SJSA1 (cell line): ENCODE measurements around the gene RAD51C. TPM values are rescaled to one million over a fixed set of nuclear protein-coding genes. Genes with fewer than 3 reads are reported as not detected.
"Not testable (repeated sequence)": the region's sequence is repeated elsewhere in the genome, so short reads cannot be mapped to it uniquely, and the experiment has no call there.

ENCODE experiments used
- DNase-seq, 2 experiments: peaks; one replicate each; pipeline ENCODE4 v3.0.0-alpha.2; 2015 to 2020; ENCODE audit warnings: low spot score in 2 of 2, low read depth in 1 of 2
- H3K27ac ChIP-seq: fragments of 250-450 bp; sonication (Bioruptor Pico); 2 replicates; pipeline ENCODE4 v1.5.1; 2020; ENCODE audit warnings: mild to moderate bottlenecking, moderate library complexity
- H3K27me3 ChIP-seq: fragments of 250-450 bp; sonication (Bioruptor Pico); replicated peaks from 2 replicates; pipeline ENCODE4 v1.5.1; 2020; ENCODE audit warnings: mild to moderate bottlenecking, moderate library complexity
- H3K36me3 ChIP-seq: fragments of 250-450 bp; sonication (Bioruptor Pico); 2 replicates; pipeline ENCODE4 v1.5.1; 2020; ENCODE audit warnings: mild to moderate bottlenecking
- H3K4me1 ChIP-seq: fragments of 250-450 bp; sonication (Bioruptor Pico); replicated peaks from 2 replicates; pipeline ENCODE4 v1.6.1; 2021; ENCODE audit warnings: mild to moderate bottlenecking
- H3K4me3 ChIP-seq: fragments of 250-450 bp; sonication (Bioruptor Pico); 2 replicates; pipeline ENCODE4 v1.5.1; 2020; ENCODE audit warnings: mild to moderate bottlenecking
- H3K9me3 ChIP-seq: fragments of 250-450 bp; sonication (Bioruptor Pico); replicated peaks from 2 replicates; pipeline ENCODE4 v1.5.1; 2020; ENCODE audit warnings: mild to moderate bottlenecking
- total RNA-seq: library from RNA; depleted of rRNA; stranded (reverse); fragments of >200 nt; shearing (Covaris generic); gene quantifications from 2 replicates; pipeline ENCODE4 v1.2.3, GENCODE V29; 2014; rRNA removed

The RAD51C gene
- total RNA-seq, 1 experiment from 2014 or later = 77.8 TPM

DNA sequence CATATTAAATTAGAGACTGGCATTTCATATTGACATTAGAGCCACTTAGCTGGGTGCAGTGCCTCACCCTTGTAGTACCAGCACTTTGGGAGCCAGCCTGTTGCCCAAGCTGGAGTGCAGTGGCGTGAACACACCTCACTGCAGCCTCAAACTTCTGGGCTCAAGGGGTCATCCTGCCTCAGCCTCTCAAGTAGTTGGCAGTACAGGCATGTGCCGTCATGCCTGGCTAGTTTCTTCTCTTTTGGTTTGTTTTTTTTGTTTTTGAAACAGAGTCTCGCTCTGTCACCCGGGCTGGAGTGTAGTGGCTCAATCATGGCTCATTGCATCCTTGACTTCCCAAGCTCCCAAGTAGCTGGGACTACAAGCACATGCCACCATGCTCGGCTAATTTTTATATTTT lies 72.0 kb downstream of the RAD51C start:
- Histone ChIP-seq H3K4me3 (no peak overlapping the region), H3K9me3 (no peaks in the 10 kb centered on the region), H3K4me1 (no peaks in the 10 kb centered on the region), H3K36me3 (no peaks in the 10 kb centered on the region), H3K27me3 (peaks cover 17% of the 10 kb centered on the region), H3K27ac (no peak overlapping the region)
- no peak for DNase-seq

DNA sequence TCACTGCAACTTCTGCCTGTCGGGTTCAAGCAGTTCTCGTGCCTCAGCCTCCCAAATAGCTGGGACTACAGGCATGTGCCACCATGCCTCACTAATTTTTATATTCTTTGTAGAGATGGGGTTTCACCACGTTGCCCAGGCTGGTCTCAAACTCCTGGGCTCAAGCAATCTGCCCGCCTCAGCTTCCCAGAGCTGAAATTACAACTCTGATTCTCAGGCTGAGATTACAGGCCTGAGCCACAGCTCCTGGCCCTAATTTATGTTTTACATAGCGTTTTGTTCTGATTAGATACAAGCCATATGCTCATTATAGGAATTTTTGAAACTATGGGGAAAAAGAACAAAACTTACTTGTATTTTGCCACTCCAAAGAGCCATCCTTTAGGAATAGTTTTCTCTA lies 86.1 kb downstream of the RAD51C start:
- not testable (repeated sequence) for H3K27ac ChIP-seq, H3K27me3 ChIP-seq, H3K9me3 ChIP-seq, DNase-seq, H3K4me3 ChIP-seq, H3K4me1 ChIP-seq, H3K36me3 ChIP-seq

DNA sequence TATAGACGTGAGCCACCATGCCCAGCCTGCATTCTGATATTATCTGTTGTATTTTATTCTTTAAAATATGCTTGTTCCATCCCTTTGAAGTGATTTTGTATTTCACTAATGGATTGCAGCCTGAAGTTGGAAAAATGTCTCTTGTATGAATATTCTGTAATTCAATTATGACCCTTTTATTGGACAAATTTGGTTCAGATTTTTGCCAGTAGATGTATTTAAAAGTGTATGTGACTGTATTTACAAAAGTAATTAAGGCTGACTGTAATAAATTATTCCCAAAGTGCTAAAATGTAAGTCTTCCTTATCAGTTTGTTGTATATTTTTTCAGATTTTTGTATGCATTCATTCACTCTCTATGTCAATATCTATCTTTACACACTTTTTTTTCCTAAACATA lies 87.0 kb downstream of the RAD51C start:
- no peaks in the 10 kb centered on the region for H3K27me3 ChIP-seq
- H3K4me1 ChIP-seq = peaks cover 6% of the 10 kb centered on the region; the same call in 1 of the 2 replicates
- no peaks in the 10 kb centered on the region for H3K9me3 ChIP-seq
- DNase-seq = no peak
- no peak overlapping the region for H3K4me3 ChIP-seq
- H3K27ac ChIP-seq = no peak overlapping the region
- no peaks in the 10 kb centered on the region for H3K36me3 ChIP-seq

DNA sequence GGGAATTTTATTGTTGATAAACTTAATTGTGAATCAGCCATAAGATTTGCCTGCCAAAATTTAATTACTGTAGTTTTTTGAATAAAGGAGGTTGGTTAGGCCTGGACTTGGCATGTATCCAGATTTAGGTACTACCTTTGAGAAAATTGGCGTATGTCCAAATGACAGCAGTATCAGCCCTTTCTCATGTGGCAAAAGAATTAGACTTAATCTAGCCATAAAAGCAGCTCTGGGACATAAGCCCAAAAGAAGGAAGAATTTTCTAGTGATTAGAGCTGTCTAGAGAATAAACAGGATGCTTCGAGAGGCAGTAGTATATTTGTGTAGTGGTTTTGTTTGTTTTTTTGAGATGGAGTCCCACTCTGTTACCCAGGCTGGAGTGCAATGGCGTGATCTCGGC lies 91.0 kb downstream of the RAD51C start:
- Histone ChIP-seq H3K27ac (no peak overlapping the region), H3K36me3 (no peaks in the 10 kb centered on the region), H3K4me1 (peaks cover 19% of the 10 kb centered on the region), H3K27me3 (no peaks in the 10 kb centered on the region), H3K9me3 (no peaks in the 10 kb centered on the region), H3K4me3 (no peak overlapping the region)
- DNase-seq = peak in 1 of 2 experiments; percentile 32

DNA sequence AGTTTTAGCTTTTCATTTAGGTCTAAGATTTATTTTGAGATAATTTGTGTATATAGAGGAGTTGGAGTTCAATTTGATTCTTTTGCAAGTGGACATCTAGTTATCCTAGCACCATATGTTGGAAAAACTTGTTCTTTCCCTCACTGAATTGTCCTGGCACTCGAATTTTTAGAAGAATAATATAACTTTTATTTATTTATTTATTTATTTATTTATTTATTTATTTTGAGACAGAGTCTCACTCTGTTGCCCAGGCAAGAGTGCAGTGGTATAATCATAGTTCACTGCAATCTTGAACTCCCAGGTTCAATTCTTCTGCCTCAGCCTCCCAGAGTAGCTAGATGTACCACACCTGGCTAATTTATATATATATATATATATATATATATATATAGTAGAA lies 92.7 kb downstream of the RAD51C start:
- H3K4me1 ChIP-seq = peaks cover 19% of the 10 kb centered on the region
- no peak overlapping the region for H3K4me3 ChIP-seq
- no peaks in the 10 kb centered on the region for H3K36me3 ChIP-seq
- H3K27ac ChIP-seq = no peak overlapping the region
- DNase-seq = no peak
- no peaks in the 10 kb centered on the region for H3K27me3 ChIP-seq
- no peaks in the 10 kb centered on the region for H3K9me3 ChIP-seq

Other genes starting within 250 kb of the RAD51C start
- gene HSF5, start 204.2 kb upstream of the RAD51C start, total RNA-seq = not detected in 2 replicates
- 20.3 and 40.2 TPM in 2 replicates for gene MTMR4, start 178.0 kb upstream of the RAD51C start, total RNA-seq
- gene TEX14, start 557 bp upstream of the RAD51C start, total RNA-seq = 0.03 and 0.13 TPM in 2 replicates
- 0.31 and 0.45 TPM in 2 replicates for gene PPM1E, start 63.3 kb downstream of the RAD51C start, total RNA-seq